GM12801 (cell line): ENCODE data around the gene MEP1A.

Source experiments
- TF ChIP-seq, protein P1 (sequence below): IDR thresholded peaks from one replicate; pipeline ENCODE4 v1.5.1; 2011; ENCODE audit warnings: control low read depth; ENCODE audit not compliant: insufficient read length; ENCODE audit errors: extremely low read depth

The MEP1A gene, protein sequence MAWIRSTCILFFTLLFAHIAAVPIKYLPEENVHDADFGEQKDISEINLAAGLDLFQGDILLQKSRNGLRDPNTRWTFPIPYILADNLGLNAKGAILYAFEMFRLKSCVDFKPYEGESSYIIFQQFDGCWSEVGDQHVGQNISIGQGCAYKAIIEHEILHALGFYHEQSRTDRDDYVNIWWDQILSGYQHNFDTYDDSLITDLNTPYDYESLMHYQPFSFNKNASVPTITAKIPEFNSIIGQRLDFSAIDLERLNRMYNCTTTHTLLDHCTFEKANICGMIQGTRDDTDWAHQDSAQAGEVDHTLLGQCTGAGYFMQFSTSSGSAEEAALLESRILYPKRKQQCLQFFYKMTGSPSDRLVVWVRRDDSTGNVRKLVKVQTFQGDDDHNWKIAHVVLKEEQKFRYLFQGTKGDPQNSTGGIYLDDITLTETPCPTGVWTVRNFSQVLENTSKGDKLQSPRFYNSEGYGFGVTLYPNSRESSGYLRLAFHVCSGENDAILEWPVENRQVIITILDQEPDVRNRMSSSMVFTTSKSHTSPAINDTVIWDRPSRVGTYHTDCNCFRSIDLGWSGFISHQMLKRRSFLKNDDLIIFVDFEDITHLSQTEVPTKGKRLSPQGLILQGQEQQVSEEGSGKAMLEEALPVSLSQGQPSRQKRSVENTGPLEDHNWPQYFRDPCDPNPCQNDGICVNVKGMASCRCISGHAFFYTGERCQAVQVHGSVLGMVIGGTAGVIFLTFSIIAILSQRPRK

DNA sequence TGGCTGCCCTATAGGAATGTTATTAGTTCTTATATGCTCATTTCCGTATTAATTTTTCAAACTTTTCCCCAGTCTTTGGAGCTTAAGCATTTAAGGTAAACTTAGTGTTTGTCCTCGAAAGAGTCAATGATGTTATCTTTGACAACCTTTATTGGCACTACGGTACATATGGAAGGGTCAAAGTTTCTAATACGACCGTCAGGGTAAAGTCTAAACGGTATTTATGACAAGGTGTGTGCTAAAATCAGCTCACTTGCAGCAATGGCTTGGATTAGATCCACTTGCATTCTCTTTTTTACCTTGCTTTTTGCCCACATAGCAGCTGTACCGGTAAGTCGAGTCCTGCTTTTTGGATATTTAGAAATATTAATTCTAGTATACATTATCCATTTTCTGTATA is at the start of gene MEP1A:
Gene MEP1A (plus strand): TSS at position 252 of the 400 bp plus-strand sequence. CDS start 10 bp downstream, at position 262.
- TF ChIP-seq, protein P1, sequence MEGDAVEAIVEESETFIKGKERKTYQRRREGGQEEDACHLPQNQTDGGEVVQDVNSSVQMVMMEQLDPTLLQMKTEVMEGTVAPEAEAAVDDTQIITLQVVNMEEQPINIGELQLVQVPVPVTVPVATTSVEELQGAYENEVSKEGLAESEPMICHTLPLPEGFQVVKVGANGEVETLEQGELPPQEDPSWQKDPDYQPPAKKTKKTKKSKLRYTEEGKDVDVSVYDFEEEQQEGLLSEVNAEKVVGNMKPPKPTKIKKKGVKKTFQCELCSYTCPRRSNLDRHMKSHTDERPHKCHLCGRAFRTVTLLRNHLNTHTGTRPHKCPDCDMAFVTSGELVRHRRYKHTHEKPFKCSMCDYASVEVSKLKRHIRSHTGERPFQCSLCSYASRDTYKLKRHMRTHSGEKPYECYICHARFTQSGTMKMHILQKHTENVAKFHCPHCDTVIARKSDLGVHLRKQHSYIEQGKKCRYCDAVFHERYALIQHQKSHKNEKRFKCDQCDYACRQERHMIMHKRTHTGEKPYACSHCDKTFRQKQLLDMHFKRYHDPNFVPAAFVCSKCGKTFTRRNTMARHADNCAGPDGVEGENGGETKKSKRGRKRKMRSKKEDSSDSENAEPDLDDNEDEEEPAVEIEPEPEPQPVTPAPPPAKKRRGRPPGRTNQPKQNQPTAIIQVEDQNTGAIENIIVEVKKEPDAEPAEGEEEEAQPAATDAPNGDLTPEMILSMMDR = no peak

DNA sequence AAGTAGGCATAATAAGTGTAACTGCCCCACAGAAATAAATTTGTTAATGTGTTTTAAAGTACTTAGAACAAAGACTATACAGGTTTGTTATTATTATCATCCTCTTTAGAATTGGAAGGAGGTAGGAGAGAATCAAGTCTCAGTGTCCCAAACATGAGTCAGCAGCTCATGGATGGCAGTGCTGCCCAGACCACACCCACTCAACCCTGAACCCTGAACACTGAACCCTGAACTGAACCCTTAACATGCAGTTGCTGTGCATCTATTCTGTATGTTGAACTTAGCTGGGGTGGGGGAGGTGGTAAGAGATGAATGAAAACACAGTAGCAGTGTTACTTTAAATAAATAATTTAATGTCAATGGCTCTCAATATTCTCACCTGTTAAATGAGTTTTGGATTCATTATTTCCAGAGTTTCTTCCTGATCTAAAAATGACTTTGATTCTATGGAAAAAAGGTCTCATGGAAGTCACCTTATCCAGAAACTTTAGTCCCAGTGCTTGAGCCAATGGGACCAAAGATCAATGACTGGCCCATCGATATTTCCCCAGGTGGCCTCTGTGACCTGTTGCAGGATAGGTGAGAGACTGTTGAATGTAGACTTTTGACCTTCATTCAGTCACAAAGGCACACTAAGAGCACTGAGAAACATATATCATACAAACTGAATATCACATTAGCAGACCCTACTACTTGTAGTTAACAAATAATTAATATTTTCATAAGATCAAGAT is 49.6 kb upstream of the MEP1A start:
- TF ChIP-seq, protein P1 = no peak

DNA sequence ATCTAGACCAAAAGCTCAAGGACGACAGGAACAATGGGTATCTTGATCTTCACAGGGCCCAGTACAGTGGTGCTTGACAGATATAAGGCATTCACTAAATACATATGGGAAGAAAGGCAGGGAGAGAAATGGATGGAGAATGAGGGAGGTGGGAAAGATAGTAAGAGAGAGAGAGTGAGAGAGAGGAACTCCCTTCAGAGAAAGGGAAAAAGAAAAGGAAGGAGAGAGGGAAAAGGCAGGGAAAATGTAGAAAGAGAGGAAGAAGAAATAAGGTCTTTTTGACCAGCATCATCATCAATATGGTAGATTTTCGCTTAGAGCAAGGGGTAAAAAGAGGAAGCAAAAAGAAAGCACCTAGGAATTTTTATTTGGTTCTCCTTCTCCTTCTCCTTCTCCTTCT is 47.2 kb upstream of the MEP1A start:
- TF ChIP-seq, protein P1 = no peak

DNA sequence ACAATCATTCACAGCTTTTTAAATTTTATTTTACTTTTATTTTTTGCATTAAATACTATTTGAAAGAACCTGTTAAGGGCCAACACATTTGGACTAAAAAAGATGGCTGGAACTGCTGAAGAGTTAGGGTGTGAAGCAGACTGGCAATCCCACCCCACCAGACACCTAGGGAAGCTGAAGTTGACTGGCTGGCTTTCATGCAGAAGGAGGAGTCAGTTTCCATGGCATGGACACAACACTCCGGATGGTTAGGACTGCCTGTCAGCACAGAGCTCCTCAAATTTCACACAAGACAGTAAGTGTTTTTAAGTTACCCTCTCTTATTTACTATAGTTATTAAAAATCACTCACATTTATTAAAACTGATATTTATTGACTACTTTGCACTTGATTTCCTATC is 46.5 kb upstream of the MEP1A start, which contains the start of gene ANKRD66:
Gene ANKRD66 (plus strand): TSS at position 238 of the 400 bp plus-strand sequence. CDS start 5,016 bp downstream, outside the sequence.
- TF ChIP-seq, protein P1 = no peak

DNA sequence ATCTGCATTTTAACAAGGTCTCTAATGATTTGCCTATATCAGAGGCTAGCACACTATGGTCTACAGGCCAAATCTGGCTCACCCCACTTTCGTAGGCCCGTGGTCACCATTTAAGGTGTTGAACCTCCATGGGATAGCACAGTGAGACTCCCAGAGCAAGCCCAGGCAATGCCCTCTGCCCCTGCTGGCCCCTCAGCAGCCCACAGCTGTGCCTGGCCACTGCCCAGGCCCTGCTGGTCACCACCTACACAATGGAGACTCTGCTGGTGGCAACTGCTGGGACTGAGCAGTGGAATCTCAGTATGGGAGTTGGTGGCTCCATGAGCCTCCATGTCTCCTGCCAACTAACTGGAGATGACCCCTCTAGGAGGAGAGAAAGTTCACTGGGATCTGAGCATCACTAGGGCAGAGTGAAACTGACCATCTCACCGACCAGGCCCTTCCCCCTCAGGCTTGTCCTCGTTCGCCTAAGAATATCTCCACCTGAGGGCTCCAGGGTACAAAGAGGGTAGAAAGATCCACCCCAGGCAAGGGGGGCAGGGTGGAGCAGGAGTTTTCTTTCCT is 44.2 kb upstream of the MEP1A start:
- TF ChIP-seq, protein P1 = no peak

DNA sequence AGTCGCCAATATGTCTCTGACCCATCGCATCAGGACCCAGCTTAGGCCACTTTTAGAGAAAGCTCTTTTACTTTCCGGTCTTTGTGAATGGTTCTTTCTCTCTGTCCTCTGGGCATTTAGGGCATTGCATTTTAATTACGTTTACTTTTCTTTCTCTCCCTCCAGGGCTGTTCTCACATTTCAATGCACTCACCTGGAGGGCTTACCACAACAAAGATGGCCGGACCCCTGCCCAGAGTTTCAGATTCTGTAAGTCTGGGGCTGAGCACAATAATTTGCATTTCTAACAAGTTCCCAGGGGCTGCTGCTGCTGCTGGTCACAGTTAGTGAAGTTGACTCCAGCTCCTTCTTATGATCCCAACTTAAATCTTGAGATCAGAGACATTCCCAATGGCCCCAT is 43.5 kb upstream of the MEP1A start:
- TF ChIP-seq, protein P1 = no peak
